ENCODE results near the gene EIF3F.

EIF3F gene

GRCh38 chr11:8049084-8049483 is 61.9 kb downstream of the EIF3F start:
- TF ChIP-seq CTCF (IDR thresholded peaks at IDR 0.05; ENCODE audit: borderline replicate concordance, insufficient read depth, low read depth, low read length) = no peak
- H3K4me3 ChIP-seq (ENCODE audit: low read depth, low read length) = no peak overlapping the region
